MCF 10A (cell line): Measurements from ENCODE around the gene OOSP4B. TPM values are rescaled to one million over a fixed set of nuclear protein-coding genes. Genes with fewer than 3 reads are reported as not detected.
"Not testable (repeated sequence)": the region's sequence is repeated elsewhere in the genome, so short reads cannot be mapped to it uniquely, and the experiment has no call there.

Experiments
- BruUV-seq: library from RNA; stranded (reverse); fragments of 400-500 nt; replicated peaks from 2 replicates; lab custom pipeline; 2021; lab: Mats Ljungman, UMichigan
- CTCF ChIA-PET: fragments of 300-600 bp; sonication (Branson Sonifier 250); formaldehyde crosslinking; extraction: SDS; loops from one replicate; lab custom pipeline; 2021; ENCODE audit warnings: antibody characterized with exemption, inconsistent platforms; lab: Yijun Ruan, JAX
- POLR2A ChIA-PET: fragments of 300-600, 350-650 bp; sonication (Branson Sonifier 250); formaldehyde crosslinking; extraction: SDS; loops from one replicate; lab custom pipeline; 2020; ENCODE audit warnings: antibody characterized with exemption, inconsistent platforms; lab: Yijun Ruan, JAX
- DNase-seq: peaks from one replicate; pipeline ENCODE4 v3.0.0-alpha.2; 2018; ENCODE audit not compliant: unreplicated experiment
- H3K27ac Mint-ChIP-seq: one replicate; pipeline ENCODE4 v1.8.0; 2022; ENCODE audit warnings: mild to moderate bottlenecking, low read depth, mixed read lengths; ENCODE audit not compliant: unreplicated experiment
- H3K27me3 Mint-ChIP-seq: one replicate; pipeline ENCODE4 v1.8.0; 2022; ENCODE audit warnings: mixed read lengths; ENCODE audit not compliant: insufficient read depth, unreplicated experiment
- H3K36me3 Mint-ChIP-seq: one replicate; pipeline ENCODE4 v1.8.0; 2022; ENCODE audit warnings: mild to moderate bottlenecking, moderate library complexity, mixed read lengths; ENCODE audit not compliant: insufficient read depth, unreplicated experiment
- H3K4me1 Mint-ChIP-seq: one replicate; pipeline ENCODE4 v1.8.0; 2022; ENCODE audit warnings: mixed read lengths; ENCODE audit not compliant: insufficient read depth, unreplicated experiment
- H3K4me3 Mint-ChIP-seq: one replicate; pipeline ENCODE4 v1.8.0; 2022; ENCODE audit warnings: mild to moderate bottlenecking, moderate library complexity, mixed read lengths; ENCODE audit not compliant: unreplicated experiment
- H3K9me3 Mint-ChIP-seq: one replicate; pipeline ENCODE4 v1.8.0; 2022; ENCODE audit warnings: mixed read lengths; ENCODE audit not compliant: unreplicated experiment
- CTCF ChIP-seq: fragments of 200-600 bp; IDR thresholded peaks from one replicate; pipeline ENCODE4 v1.8.0; 2022; ENCODE audit warnings: antibody characterized with exemption, mild to moderate bottlenecking; ENCODE audit not compliant: unreplicated experiment
- intact Hi-C: fragments of 100-400 bp; cut with micrococcal nuclease; formaldehyde crosslinking; loops from 2 replicates; pipeline ENCODE4 v1.14.1; 2022
- total RNA-seq: library from RNA; stranded (reverse); gene quantifications from 2 replicates; pipeline ENCODE4 v1.2.3, GENCODE V29; 2022

The OOSP4B gene
- total RNA-seq, 1 experiment from 2014 or later = not detected

- ChIA-PET CTCF (interaction anchor here (1.2 kb wide), 1 partner anchor 29 kb away, joined by 3 read pairs; no protein-coding TSS in a partner anchor), POLR2A (no interaction called here)
- intact Hi-C loops = no loop called here
- BruUV-seq = no TSS peak
- TF ChIP-seq CTCF = no peak
- H3K36me3 Mint-ChIP-seq = peaks cover 4% of the 10 kb centered on the region
- H3K4me1 Mint-ChIP-seq = no peaks in the 10 kb centered on the region
- H3K4me3 Mint-ChIP-seq = no peak overlapping the region
- no peak for DNase-seq
- H3K27me3 Mint-ChIP-seq = peaks cover 16% of the 10 kb centered on the region
- no peak overlapping the region for H3K27ac Mint-ChIP-seq
- H3K9me3 Mint-ChIP-seq = no peaks in the 10 kb centered on the region
Observed at GRCh38 chr11:60003729-60004128, 13.3 kb upstream of the OOSP4B start.

DNA sequence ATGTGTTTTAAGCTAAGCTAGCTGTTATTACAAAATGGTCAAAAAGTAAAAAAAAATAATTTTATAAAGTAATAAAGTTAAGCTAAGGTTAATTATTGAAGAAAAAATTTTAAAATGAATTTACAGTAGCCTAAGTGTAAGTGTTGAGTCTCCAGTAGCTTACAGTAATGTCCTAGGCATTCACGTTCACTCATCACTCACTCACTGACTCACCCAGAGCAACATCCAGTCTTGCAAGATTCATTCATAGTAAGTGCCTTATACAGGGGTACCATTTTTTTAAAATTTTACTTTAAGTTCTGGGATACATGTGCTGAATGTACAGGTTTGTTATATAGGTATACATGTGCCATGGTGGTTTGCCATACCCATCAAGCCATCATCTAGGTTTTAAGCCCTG is 11.6 kb upstream of the OOSP4B start:
- peaks cover 5% of the 10 kb centered on the region for H3K9me3 Mint-ChIP-seq
- intact Hi-C loops = no loop called here
- no peak for TF ChIP-seq CTCF
- ChIA-PET POLR2A (no interaction called here), CTCF (no interaction called here)
- H3K27me3 Mint-ChIP-seq = peaks cover 23% of the 10 kb centered on the region
- no peak overlapping the region for H3K4me3 Mint-ChIP-seq
- no TSS peak for BruUV-seq
- no peak overlapping the region for H3K27ac Mint-ChIP-seq
- no peaks in the 10 kb centered on the region for H3K4me1 Mint-ChIP-seq
- peaks cover 4% of the 10 kb centered on the region for H3K36me3 Mint-ChIP-seq
- no peak for DNase-seq

- peaks cover 7% of the 10 kb centered on the region for H3K9me3 Mint-ChIP-seq
- no peaks in the 10 kb centered on the region for H3K27me3 Mint-ChIP-seq
- TF ChIP-seq CTCF = no peak
- no TSS peak for BruUV-seq
- H3K4me3 Mint-ChIP-seq = no peak overlapping the region
- H3K36me3 Mint-ChIP-seq = no peaks in the 10 kb centered on the region
- H3K4me1 Mint-ChIP-seq = no peaks in the 10 kb centered on the region
- intact Hi-C loops = no loop called here
- no peak overlapping the region for H3K27ac Mint-ChIP-seq
- ChIA-PET POLR2A (no interaction called here), CTCF (interaction anchor here (0.5 to 0.7 kb wide), 2 partner anchors 44 to 589 kb away, joined by 3 read pairs; no protein-coding TSS in a partner anchor)
- no peak for DNase-seq
Observed at GRCh38 chr11:60018058-60018457, 1.1 kb downstream of the OOSP4B start.

DNA sequence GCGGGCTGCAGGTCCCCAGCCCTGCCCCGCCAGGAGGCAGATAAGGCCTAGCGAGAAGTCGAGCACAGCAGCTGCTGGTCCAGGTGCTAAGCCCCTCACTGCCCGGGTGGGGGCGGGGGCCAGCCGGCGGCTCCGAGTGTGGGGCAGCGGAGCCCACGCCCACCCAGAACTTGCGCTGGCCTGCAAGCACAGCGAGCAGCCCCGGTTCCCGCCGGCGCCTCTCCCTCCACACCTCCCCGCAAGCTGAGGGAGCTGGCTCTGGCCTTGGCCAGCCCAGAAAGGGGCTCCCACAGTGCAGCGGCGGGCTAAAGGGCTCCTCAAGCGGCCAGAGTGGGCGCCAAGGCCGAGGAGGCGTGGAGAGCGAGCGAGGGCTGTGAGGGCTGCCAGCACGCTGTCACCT is 3.4 kb downstream of the OOSP4B start:
- H3K4me1 Mint-ChIP-seq, BruUV-seq, DNase-seq, POLR2A ChIA-PET, H3K36me3 Mint-ChIP-seq, H3K27ac Mint-ChIP-seq, intact Hi-C loops, H3K4me3 Mint-ChIP-seq, H3K27me3 Mint-ChIP-seq, H3K9me3 Mint-ChIP-seq: not testable (repeated sequence)
- CTCF ChIA-PET = interaction anchor here (0.6 to 0.7 kb wide), 2 partner anchors 89 to 246 kb away, joined by 3 to 6 read pairs; no protein-coding TSS in a partner anchor
